ENCODE data around the gene SNTA1.

DNA sequence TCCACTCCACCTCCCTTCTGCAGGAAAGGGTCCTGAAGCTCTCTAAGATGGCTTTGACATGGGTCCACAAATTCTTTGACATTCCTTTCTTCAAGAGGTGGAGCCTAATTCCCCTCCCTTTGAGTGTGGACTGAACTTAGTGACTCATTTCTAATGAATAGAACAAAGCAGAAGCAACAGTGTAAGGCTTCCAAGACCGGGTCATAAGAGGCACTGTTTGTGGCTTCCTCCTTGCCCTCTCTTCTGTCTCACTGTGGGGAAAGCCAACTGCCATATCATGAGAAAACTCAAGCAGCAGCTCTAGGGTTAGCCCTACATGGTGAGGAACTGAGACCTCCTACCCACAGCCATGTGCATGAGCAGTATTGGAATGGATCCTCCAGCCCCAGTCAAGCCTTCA is 36.3 kb downstream of the SNTA1 start:
- TF ChIP-seq, protein P1, sequence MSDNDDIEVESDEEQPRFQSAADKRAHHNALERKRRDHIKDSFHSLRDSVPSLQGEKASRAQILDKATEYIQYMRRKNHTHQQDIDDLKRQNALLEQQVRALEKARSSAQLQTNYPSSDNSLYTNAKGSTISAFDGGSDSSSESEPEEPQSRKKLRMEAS (IDR thresholded peaks at IDR 0.05): no peak
- TF ChIP-seq, protein P2, sequence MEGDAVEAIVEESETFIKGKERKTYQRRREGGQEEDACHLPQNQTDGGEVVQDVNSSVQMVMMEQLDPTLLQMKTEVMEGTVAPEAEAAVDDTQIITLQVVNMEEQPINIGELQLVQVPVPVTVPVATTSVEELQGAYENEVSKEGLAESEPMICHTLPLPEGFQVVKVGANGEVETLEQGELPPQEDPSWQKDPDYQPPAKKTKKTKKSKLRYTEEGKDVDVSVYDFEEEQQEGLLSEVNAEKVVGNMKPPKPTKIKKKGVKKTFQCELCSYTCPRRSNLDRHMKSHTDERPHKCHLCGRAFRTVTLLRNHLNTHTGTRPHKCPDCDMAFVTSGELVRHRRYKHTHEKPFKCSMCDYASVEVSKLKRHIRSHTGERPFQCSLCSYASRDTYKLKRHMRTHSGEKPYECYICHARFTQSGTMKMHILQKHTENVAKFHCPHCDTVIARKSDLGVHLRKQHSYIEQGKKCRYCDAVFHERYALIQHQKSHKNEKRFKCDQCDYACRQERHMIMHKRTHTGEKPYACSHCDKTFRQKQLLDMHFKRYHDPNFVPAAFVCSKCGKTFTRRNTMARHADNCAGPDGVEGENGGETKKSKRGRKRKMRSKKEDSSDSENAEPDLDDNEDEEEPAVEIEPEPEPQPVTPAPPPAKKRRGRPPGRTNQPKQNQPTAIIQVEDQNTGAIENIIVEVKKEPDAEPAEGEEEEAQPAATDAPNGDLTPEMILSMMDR (IDR thresholded peaks at IDR 0.05 in 2 of 3, conservative IDR thresholded peaks at IDR 0.05 in 1 of 3; ENCODE audit: borderline replicate concordance in 1 of 3, insufficient read depth in 1 of 3, low read depth in 2 of 3, low read length in 2 of 3): no peak
- TF ChIP-seq POLR2A (IDR thresholded peaks at IDR 0.05; ENCODE audit: borderline replicate concordance, extremely low read depth, insufficient read depth, insufficient read length) (no peak), YY1 (IDR thresholded peaks at IDR 0.05; ENCODE audit: extremely low read depth, insufficient replicate concordance, low read depth, low read length) (no peak), ZBTB33 (IDR thresholded peaks at IDR 0.05; ENCODE audit: extremely low read depth, insufficient replicate concordance, low read length) (no peak), SIN3A (IDR thresholded peaks at IDR 0.05; ENCODE audit: low read depth) (no peak), EZH2 (IDR thresholded peaks at IDR 0.05) (no peak), JUND (IDR thresholded peaks at IDR 0.05) (no peak)

All from HCT116 (cell line).